GM20431 (cell line): ENCODE data around the gene SIK3.

Source experiments
- in situ Hi-C: fragments of 300-500 bp; cut with MseI, MboI; formaldehyde crosslinking; loops from one replicate; pipeline ENCODE4 v1.15.0; 2020; ENCODE audit warnings: low sequenced_read_pairs; ENCODE audit not compliant: unreplicated experiment

Gene SIK3

DNA sequence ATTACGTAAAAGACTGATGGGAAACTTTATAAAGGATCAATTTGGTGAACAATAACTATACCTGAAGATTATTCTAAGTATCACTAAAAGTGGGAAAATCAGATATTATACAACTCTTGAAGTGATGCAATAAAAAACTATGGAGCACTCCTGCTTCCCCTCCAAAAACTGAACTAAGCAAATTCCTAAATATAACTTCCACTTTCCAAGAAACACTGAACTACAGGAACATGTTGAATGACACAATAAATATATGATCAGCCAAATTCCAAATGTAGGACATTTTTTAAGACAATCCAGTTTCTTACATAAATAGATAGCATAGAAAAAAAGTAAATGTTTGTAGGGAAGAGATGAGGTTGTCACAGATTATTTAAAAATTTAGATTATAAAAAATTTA lies 158.7 kb downstream of the SIK3 start:
- in situ Hi-C loops, result no loop called here

DNA sequence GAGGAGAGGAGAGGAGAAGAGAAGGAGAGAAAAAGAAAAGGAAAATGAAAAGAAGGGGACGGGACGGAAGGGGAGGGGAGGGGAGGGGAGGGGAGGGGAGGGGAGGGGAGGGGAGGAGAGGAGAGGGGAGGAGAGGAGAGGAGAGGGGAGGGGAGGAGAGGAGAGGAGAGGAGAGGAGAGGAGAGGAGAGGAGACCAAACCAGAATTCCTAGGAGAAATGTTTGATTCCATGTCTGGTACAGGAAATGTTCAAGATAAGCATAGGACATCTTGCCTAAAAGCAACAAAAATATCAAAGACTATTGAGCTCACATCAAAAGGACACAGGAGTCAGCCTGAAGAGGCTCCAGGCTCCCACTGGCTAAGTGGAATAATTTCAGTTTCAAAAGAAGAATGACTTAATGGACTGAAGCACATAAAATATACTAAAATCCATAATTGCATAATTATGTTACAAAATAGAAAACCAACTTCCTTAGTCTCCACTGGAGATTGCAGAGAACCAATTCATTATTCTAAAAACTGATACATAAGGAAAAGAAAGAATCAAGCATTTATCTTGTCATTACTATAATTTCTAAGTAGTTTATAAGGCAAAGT lies 159.7 kb downstream of the SIK3 start:
- in situ Hi-C loops, result no loop called here

DNA sequence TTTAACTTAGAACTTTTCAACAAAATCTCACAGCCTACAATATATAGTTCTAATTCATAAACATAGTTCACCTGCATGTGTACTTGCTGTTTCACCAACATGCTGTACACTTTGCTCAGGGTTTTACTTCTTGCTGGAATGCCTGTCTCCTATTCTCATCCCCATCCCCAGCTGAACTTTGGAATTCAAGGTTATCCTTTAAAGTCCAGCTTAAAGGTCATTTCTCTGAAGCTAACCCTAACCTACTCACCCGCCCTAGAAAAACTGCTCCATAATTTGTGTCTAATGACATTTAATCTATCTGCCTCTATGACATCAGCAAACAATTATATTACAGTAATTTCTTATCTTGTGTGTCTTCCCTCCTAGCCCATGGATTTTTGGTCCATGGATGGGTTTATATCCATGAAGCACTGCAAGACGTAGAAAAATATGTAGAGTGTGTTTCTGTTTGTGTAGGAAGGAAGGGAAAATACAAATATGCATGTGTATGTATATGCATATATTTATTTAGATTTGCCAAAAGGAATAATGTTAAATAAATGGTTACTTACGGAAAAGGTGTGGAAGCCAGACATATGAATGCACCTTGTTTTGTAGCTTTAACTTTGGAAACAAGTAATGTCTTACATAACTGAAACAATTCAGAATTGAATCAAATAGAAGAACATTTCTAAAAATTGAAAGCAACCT lies 161.3 kb downstream of the SIK3 start:
- in situ Hi-C loops, result no loop called here

DNA sequence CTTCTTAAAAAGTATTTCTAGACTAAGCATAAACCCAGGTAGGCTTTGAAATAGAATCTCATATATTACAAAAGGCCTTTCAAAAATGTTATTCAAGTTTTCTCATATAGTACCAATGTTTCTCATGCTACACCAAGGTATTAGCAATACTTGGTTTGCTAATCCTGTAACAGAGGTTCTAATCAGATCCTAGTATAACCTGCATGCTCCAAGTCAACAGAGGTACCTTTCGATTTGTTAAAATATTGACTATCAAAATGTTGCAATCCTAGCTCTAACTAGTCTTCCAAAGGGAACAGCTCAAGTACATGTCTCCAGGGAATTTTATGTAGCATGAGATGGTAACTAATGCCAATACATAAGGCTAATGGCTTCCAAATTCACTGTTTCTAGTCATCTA lies 162.7 kb downstream of the SIK3 start:
- in situ Hi-C loops, result no loop called here

DNA sequence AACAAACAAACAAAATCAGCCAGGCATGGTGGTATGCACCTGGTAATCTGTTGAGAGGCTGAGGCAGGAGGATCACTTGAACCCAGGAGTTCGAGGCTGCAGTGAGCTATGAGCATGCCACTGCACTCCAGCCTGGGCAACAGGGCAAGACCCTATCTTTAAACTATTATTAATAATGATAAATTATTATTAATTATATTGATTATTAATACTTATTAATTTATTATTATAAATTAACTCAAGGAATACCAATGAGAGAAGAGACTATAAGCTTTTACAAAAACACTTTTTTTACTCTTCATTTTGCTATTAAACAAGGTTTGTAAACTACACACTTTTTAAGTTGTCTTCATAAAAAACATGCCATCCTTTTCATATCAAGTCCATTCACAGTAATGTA lies 163.1 kb downstream of the SIK3 start:
- in situ Hi-C loops, result no loop called here

DNA sequence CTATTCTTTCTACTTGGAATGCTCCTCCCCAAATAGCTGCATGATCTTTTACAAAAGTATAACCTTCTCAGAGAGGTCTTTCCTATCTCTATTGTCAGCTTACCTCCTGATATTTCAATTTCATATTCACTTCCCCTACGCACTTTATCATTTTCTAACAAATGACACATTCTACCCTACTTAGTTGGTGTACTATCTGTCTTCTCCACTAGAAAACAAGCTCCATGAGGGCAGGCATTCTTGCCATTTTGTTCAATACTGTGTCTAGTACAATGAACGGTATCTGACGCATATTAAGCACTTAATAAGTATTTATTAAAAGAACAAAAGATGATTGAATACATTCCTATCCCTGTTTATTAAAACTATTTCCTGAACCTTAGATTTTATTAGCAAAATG lies 164.3 kb downstream of the SIK3 start:
- in situ Hi-C loops, result no loop called here

DNA sequence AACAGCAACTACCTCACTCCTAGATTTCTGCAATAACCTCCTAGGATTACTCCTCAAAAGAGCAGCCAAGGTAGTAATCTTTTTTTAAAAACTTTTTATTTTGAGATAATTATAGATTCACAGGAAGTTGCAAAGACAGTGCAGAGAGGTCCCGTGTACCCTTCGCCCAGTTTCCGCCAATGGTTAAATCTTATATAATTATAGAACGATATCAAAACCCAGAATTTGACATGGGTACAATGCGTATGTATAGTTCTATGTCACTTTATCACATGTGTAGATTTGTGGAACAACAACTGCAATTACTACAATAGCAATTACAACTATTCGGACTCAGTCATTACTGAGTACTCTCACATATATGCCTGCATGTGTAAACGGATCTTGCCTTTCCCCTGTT lies 166.0 kb downstream of the SIK3 start:
- in situ Hi-C loops, result no loop called here

DNA sequence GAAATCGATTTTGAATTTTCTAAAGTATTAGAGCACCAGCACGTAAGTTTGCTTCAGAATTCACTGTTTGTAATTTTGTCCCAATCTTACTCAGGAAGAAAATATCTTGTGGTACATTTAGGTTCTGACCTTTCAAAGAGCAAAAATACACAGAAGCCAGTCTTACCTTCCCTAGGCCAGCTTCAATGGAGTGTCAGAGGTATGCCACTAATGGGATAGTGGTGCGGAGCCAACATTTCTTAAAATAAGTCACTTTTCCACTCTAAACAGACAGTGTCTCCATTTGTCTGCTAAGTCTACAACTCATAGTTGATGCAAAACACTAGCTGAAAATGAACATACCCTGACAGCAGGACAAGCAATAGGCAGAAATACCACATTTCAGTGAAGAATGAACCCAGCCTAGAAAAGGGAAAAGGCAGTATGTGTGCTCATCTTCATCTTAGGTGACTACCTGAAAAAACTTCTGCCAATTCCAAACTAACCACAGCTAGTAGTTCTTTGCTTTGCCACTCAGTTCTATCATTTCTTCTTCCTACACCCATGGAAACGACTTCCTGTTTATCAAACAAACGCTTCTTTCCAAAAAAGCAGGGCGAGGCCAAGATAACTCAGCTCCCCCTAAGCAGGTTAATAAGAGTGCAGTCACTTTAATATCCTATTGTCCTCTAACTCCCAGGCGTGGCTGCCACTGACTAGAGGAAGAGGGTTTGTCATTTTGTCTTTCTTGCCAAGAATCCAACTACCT lies 166.8 kb downstream of the SIK3 start:
- in situ Hi-C loops, result no loop called here

DNA sequence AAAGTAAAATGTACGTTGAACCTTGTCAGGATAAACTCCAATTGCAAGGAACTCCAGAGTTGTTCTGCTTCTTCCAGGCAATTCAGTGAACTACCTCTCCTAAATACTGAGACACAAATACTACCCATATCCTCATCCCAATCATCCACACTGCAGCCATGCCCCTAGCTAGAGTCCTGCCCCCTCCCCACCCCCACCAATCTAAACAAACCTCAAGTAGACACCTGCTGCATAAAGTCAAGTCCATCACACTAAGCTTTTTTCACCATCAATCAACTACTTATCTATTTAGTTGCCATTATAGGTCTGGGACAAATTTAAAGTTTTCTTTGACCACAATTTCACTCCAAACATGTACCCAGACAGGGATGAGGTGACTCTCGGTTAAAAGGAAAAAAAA lies 167.6 kb downstream of the SIK3 start:
- in situ Hi-C loops, result no loop called here

DNA sequence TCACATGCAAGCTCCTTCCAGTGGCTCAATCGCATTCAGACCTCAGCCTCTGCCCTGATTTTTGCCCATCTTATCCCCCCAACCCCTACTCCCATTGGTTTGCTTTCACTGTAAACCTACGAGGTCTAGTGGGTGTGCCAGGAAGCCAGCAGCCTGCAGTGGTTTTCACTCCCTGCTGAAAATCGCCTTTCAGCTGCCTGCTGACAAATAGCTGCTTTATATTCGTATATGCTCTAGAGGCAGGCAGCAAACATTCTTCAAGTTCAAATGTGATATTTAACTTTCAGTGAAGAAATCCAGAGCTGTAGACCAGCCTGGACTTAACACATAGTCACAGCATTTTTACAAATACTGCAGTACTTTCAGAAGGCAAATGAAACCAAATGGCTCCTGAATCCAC lies 168.1 kb downstream of the SIK3 start:
- in situ Hi-C loops, result no loop called here

DNA sequence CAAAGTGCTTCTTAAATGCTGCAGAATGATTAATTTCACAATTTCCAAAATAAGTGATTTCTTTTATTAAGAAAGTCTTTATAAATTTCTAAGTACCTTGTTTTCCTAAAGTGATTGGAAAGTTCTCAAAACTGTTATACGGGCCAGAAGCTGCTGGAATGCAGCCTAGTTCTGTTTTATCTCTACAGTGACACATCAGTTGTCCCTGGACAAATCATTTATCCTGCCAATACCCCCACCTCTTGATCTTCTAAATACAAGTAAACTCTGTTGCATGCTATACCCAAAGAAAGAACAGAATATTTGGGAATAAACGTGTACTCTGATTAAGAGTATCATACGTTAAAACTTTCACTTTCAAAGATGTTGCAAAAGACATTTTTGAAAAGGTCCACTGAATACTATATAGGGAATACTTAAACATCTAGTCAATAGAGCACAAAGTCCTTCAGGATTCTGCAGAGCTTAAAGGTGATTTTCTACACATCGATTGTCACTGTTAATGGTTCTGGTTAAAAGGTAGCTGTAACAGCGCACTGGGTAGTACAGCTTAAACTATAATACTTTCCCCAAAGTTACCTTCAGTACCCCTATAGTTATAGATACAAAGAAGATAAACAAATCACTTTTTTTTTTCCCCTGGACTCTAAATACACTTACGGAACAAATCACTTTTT lies 168.7 kb downstream of the SIK3 start:
- in situ Hi-C loops, result no loop called here

DNA sequence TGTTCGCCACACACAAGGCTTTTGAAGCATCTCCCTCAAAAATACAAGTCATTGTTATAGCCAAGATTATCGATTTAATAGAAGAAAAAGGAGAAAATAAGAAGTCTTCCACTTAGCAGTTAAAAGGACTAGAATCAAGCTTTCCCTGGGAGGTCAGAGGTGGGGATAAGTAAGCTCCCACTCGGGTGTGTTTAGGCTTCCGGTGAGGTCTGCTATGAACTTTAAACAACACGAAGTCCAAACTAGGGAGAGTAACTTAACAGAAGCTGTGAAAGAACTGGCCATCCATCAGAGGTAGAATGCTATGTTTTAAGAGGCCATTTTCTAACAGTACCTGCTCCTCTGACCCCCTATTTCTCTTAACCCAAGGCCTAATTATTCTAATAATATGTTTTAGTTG lies 169.4 kb downstream of the SIK3 start:
- in situ Hi-C loops, result no loop called here

DNA sequence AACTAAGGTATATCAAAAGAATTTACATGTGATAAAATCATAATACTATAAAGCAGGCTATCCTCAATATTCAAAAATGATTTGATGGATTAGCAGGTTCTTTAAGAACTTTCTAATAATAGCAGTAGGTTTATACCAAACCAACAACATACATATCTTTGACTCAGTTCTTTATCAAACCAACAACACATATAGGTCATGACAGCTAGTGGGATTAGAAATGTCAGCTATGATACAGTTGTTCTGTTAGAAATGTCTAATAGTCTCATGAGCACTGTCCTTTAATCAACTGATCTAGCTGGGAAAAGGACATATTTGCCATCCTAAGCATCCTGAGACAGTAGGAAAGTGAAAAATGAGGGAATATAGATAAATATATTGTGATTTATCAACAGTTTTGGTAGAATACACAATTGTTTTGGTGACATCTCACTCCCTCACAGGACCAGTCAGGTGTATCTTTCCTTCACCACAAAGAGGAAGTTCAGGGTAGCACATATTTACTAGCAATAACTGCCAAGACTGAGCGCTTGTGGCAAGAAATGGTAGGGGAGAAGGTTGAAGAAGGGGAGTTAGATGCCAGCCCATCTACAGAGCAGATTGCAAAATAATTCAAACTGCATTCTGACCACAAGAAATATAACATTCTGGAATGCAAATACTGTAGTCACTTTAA lies 170.0 kb downstream of the SIK3 start:
- in situ Hi-C loops, result no loop called here

DNA sequence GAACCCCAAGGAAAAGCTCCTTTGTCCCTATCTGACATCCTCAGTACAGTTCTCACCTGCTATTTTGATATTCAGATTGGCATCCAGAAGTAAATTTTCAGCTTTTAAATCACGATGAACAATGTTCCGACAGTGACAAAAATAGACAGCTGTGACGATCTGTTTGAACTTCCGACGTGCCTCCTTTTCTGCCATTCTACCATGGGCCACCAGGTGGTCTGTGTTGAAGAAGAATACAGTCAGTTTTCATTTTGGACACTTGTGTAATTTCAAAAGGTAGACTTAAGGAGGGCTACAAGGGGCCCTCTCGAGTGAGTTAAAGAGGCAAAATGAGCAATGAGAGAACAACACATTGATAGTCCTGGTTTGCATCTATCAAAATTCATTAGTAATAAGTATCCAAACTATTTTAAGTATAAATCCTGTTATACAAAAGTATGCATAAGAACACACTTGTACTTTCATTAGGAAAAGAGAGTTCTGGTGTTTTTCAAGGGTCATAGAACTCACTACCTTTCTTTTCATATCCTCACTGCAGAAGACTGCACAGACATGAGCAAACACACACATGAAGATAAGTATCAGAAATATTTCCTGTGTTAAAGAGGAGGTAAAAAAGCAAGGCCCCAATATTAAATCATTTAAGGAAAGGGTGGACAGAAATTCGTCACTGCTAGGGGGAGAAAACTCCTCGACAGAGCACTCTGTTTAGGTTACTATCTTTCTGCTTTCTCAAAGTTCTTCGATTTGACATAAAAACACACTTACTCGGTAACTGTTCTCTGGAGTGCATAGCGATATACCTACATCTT lies 170.9 kb downstream of the SIK3 start:
- in situ Hi-C loops, result no loop called here

DNA sequence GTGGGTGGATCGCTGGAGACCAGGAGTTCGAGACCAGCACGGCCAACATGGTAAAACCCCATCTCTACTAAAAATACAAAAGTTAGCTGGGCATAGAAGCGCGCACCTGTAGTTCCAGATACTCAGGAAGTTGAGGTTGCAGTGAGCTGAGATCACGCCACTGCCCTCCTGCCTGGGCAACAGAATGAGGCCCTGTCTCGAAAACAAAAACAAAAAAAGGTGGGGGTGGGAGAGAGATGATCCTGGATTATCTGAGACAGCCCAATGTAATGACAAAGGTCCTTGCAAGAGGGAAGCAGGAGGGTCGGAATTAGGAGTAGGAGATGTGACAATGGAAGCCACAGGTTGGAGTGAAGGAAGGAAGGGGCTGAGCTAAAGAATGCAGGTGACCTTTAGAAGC lies 173.2 kb downstream of the SIK3 start:
- in situ Hi-C loops, result no loop called here

DNA sequence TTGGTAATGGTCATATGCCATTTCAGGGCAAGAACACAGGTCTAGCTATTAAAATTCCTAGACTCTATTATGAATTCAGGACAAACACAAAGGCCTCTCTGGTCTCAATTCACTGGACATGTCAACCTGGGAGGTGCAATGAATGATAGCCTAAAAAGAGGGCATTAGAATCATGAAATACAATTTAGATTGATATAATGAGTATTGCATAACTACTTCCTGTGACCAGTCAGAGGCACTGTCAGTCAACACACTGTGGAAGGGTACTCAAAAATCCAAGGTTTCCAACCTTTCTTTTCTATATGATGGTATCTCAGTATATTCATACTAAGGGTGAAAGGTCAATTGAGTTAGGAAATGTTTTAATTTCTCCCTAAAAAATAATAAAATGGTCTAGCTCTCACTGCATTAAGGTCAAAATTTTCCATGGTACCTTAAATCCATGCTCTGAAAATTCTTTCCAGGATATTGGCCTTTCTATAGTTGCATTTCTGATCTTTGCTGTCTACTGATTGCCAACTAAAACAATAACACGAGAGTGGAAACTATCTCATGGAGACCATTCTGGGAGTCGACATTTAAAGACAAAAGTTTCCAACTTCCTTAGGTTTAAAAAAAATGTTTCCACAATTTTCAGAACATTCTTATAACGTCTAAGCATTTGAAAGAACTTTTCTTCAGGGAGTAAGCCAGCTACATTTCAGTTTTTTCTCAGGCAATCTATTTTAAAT lies 179.1 kb downstream of the SIK3 start:
- in situ Hi-C loops, result no loop called here

DNA sequence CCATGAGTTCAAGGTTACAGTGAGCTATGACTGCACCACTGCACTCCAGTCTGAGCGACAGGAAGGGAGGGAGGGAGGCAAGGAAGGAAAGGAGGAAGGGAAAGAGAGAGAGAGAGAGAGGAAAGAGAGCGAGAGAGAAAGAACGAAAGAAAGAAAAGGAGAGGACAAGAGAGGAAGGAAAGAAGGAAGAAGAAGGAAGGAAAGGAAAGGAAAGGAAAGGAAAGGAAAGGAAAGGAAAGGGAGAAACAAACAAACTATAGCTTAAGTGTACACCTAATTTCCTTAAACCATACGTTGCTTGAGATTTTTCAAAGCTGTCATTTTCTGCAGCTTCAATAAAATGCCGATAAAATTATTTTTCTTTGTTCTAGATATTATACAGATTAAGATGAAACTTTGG lies 180.6 kb downstream of the SIK3 start:
- in situ Hi-C loops, result no loop called here

DNA sequence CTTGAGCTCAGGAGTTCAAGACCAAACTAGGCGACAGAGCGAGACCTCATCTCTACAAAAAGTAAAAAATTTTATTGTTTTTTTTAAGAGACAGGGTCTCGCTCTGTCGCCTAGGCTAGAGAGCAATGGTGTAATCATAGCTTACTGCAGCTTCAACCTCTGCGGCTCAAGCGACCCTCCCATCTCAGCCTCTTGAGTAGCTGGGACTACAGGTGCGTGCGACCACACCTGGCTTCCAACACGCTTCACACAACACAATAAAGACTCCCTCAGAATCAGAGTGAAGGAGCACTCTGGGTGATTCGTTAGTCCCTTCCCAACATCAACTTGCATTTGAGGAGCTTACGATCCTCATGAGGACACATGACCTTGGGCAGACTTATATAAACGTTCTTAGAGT lies 181.3 kb downstream of the SIK3 start:
- in situ Hi-C loops, result no loop called here

DNA sequence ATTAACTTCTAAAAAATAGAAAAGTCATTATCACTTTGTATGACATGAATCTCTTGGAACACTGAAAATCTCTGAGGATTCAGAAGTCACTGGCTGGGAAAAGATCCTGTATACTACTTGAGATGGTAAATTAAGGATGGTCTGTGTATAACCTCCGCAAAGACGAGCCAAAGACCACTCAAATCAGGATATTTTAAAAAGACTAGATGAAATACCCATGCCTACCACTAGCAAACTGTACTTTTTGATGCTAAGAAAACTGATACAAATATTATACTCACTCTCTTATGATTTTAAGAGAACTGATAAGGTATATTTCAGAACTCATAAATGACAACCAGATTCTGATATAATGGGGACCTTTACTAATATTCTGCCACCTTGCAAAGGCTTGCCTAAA lies 182.2 kb downstream of the SIK3 start:
- in situ Hi-C loops, result no loop called here
